Loucy (cell line): ENCODE data around the gene OTUB2.

ENCODE experiments used
- CTCF ChIP-seq: fragments of 200-600 bp; sonication (generic); conservative IDR thresholded peaks from 2 replicates; pipeline ENCODE4 v1.5.1; 2014; ENCODE audit warnings: mild to moderate bottlenecking, antibody characterized with exemption, low read length
- EZH2phosphoT487 ChIP-seq: fragments of 200-600 bp; IDR thresholded peaks from 2 replicates; pipeline ENCODE4 v1.6.1; 2018; ENCODE audit warnings: antibody characterized with exemption, mild to moderate bottlenecking, moderate library complexity, borderline replicate concordance

GRCh38 chr14:94021001-94021400 is 5.1 kb upstream of the OTUB2 start:
- no peak for TF ChIP-seq CTCF
- TF ChIP-seq EZH2phosphoT487: no peak
